ENCODE results near the gene KLHL6.

KLHL6 gene

GRCh38 chr3:183507551-183507950 is 48.0 kb downstream of the KLHL6 start:
- TF ChIP-seq CTCF (IDR thresholded peaks at IDR 0.05; ENCODE audit: extremely low read depth, insufficient read depth, missing control alignments) = no peak
- in situ Hi-C loops (cut with MboI; ENCODE audit: low pct_unique_long_range_greater_than_20kb, low sequenced_read_pairs, unreplicated experiment) = no loop called here
- no peak for DNase-seq (ENCODE audit: low spot score)

DNA sequence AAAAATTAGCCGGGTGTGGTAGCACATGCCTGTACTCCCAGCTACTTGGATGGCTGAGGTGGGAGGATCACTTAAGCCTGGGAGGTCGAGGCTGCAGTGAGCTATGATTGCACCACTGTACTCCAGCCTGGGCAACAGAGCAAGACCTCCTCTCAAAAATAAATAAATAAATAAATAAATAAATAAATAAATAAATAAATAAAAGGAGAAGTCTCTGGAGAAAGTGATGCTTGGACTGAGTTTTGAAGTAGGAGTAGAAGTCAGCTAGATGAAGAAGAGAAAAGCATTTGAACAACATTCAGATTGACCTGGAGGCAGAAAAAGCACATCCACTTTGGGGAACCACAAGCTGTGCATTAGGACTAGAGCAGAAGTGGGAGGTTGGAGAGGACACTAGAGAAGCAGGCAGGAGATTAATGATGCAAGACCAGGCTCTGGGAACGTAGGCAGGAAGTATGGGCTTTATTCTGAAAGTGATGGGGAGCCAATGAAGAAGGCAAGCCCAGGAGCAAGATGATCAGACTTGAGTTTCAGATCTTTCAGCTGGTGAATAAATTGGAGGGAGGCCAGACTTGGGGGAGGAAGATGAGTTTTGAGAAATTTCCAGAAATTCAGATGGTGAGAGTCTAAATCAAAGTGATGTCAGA is 48.7 kb downstream of the KLHL6 start:
- TF ChIP-seq CTCF (IDR thresholded peaks at IDR 0.05; ENCODE audit: extremely low read depth, insufficient read depth, missing control alignments) = no peak
- DNase-seq (ENCODE audit: low spot score) = no peak
- in situ Hi-C loops (cut with MboI; ENCODE audit: low pct_unique_long_range_greater_than_20kb, low sequenced_read_pairs, unreplicated experiment) = no loop called here

GRCh38 chr3:183504597-183504996 is 50.9 kb downstream of the KLHL6 start:
- TF ChIP-seq CTCF (IDR thresholded peaks at IDR 0.05; ENCODE audit: extremely low read depth, insufficient read depth, missing control alignments) = no peak
- in situ Hi-C loops (cut with MboI; ENCODE audit: low pct_unique_long_range_greater_than_20kb, low sequenced_read_pairs, unreplicated experiment) = no loop called here
- DNase-seq (ENCODE audit: low spot score) = no peak

DNA sequence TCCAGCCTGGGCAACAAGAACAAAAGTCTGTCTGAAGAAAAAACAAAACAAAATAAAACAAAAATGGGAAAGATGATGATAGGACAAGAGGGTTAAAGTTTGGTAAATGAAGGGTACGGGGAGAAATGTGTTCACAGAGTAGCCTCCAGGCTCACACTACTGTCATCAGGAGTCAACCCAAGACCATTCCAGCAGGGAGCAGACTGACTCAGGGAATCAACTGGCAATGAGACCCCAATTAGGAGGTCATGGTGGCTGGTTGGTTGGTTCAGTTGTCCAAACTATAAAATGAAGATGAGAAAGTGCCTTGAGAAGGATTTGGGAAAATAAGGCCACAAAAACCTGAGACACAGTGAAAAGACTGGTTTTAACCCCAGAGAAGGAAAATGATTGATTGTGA is 51.8 kb downstream of the KLHL6 start:
- in situ Hi-C loops (cut with MboI; ENCODE audit: low pct_unique_long_range_greater_than_20kb, low sequenced_read_pairs, unreplicated experiment) = no loop called here
- TF ChIP-seq CTCF (IDR thresholded peaks at IDR 0.05; ENCODE audit: extremely low read depth, insufficient read depth, missing control alignments) = no peak

GRCh38 chr3:183502237-183503181 is 53.0 kb downstream of the KLHL6 start:
- TF ChIP-seq CTCF (IDR thresholded peaks at IDR 0.05; ENCODE audit: extremely low read depth, insufficient read depth, missing control alignments) = no peak
- DNase-seq (ENCODE audit: low spot score) = no peak
- in situ Hi-C loops (cut with MboI; ENCODE audit: low pct_unique_long_range_greater_than_20kb, low sequenced_read_pairs, unreplicated experiment) = no loop called here

More for the DNA sequence above, 51.8 kb downstream of the KLHL6 start:
- DNase-seq (ENCODE audit: low spot score) = no peak

GRCh38 chr3:183500981-183501704 is 54.4 kb downstream of the KLHL6 start:
- in situ Hi-C loops (cut with MboI; ENCODE audit: low pct_unique_long_range_greater_than_20kb, low sequenced_read_pairs, unreplicated experiment) = no loop called here
- no peak for DNase-seq (ENCODE audit: low spot score)
- TF ChIP-seq CTCF (IDR thresholded peaks at IDR 0.05; ENCODE audit: extremely low read depth, insufficient read depth, missing control alignments) = no peak
